Loucy (cell line): ENCODE results near the gene SPEF1.
"Not testable (repeated sequence)": the region's sequence is repeated elsewhere in the genome, so short reads cannot be mapped to it uniquely, and the experiment has no call there.

Source experiments
- H2AFZ ChIP-seq: fragments of 200-600 bp; sonication (generic); 2 replicates; pipeline ENCODE4 v1.6.0; 2016; ENCODE audit warnings: antibody characterized with exemption, mild to moderate bottlenecking, low read length, moderate library complexity
- H3F3A ChIP-seq: fragments of 200-600 bp; 2 replicates; pipeline ENCODE4 v1.6.0; 2016; ENCODE audit warnings: antibody characterized with exemption, low read depth, mild to moderate bottlenecking
- H3K27me3 ChIP-seq: fragments of 200-600 bp; sonication (generic); 2 replicates; pipeline ENCODE4 v1.6.1; 2014; ENCODE audit warnings: low read length, mild to moderate bottlenecking; ENCODE audit not compliant: insufficient read depth, poor library complexity, severe bottlenecking
- H3K36me3 ChIP-seq: fragments of 200-600 bp; sonication (generic); 2 replicates; pipeline ENCODE4 v1.6.1; 2016; ENCODE audit warnings: low read length; ENCODE audit not compliant: insufficient read depth
- H3K4me1 ChIP-seq: fragments of 200-600 bp; sonication (generic); 2 replicates; pipeline ENCODE4 v1.5.1; 2014; ENCODE audit warnings: low read length, mild to moderate bottlenecking; ENCODE audit not compliant: insufficient read depth, poor library complexity, severe bottlenecking
- H3K4me2 ChIP-seq: fragments of 200-600 bp; sonication (generic); 2 replicates; pipeline ENCODE4 v1.6.0; 2014; ENCODE audit warnings: antibody characterized with exemption, low read length, low read depth, mild to moderate bottlenecking; ENCODE audit not compliant: poor library complexity, severe bottlenecking
- H3K4me3 ChIP-seq: fragments of 200-600 bp; sonication (generic); 2 replicates; pipeline ENCODE4 v1.5.1; 2014; ENCODE audit warnings: low read length, mild to moderate bottlenecking, mixed read lengths; ENCODE audit not compliant: poor library complexity, severe bottlenecking
- H3K79me2 ChIP-seq: fragments of 200-600 bp; sonication (generic); 2 replicates; pipeline ENCODE4 v1.6.1; 2014; ENCODE audit warnings: low read length; ENCODE audit not compliant: insufficient read depth
- H3K9ac ChIP-seq: fragments of 200-600 bp; sonication (generic); 2 replicates; pipeline ENCODE4 v1.6.0; 2014; ENCODE audit warnings: mild to moderate bottlenecking, low read depth, low read length, moderate library complexity; ENCODE audit not compliant: poor library complexity, severe bottlenecking
- H3K9me2 ChIP-seq: fragments of 200-600 bp; sonication (generic); replicated peaks from 2 replicates; pipeline ENCODE4 v1.6.1; 2016; ENCODE audit warnings: low read depth, low read length, mixed read lengths
- H3K9me3 ChIP-seq: fragments of 200-600 bp; sonication (generic); 2 replicates; pipeline ENCODE4 v1.6.1; 2014; ENCODE audit warnings: mild to moderate bottlenecking, antibody characterized with exemption, low read length, low read depth; ENCODE audit not compliant: insufficient read depth
- H4K20me1 ChIP-seq: fragments of 200-600 bp; sonication (generic); 2 replicates; pipeline ENCODE4 v1.6.0; 2014; ENCODE audit warnings: antibody characterized with exemption, low read length, mild to moderate bottlenecking; ENCODE audit not compliant: insufficient read depth, poor library complexity, severe bottlenecking
- CTCF ChIP-seq: fragments of 200-600 bp; sonication (generic); conservative IDR thresholded peaks from 2 replicates; pipeline ENCODE4 v1.5.1; 2014; ENCODE audit warnings: mild to moderate bottlenecking, antibody characterized with exemption, low read length
- EZH2phosphoT487 ChIP-seq: fragments of 200-600 bp; IDR thresholded peaks from 2 replicates; pipeline ENCODE4 v1.6.1; 2018; ENCODE audit warnings: antibody characterized with exemption, mild to moderate bottlenecking, moderate library complexity, borderline replicate concordance

The SPEF1 gene

GRCh38 chr20:3781153-3781910, at the start of gene SPEF1:
Gene SPEF1, minus strand, starts transcription at chr20:3781448. Its CDS starts 161 bp downstream, at chr20:3781287.
- Histone ChIP-seq H3K4me3 (no peak within 1 kb of the TSS), H3K36me3 (no peaks in the 10 kb centered on the region), H3K79me2 (no peaks in the 10 kb centered on the region), H3K27me3 (no peaks in the 10 kb centered on the region), H4K20me1 (no peaks in the 10 kb centered on the region), H3K9ac (no peak within 1 kb of the TSS), H3F3A (no peaks in the 10 kb centered on the region), H2AFZ (peak within 1 kb of the TSS; percentile 44), H3K4me2 (peak within 1 kb of the TSS; percentile 53), H3K9me3 (no peaks in the 10 kb centered on the region), H3K4me1 (no peaks in the 10 kb centered on the region), H3K9me2 (no peaks in the 10 kb centered on the region)
- no peak for TF ChIP-seq EZH2phosphoT487
- TF ChIP-seq CTCF = peak; percentile 49

GRCh38 chr20:3829891-3830290, 48.6 kb upstream of the SPEF1 start:
- H3K9me3 ChIP-seq, H3K4me2 ChIP-seq, H2AFZ ChIP-seq, H3K4me3 ChIP-seq, H3K79me2 ChIP-seq, H3F3A ChIP-seq, H3K4me1 ChIP-seq, H3K9ac ChIP-seq, H3K27me3 ChIP-seq, H3K36me3 ChIP-seq, H4K20me1 ChIP-seq, H3K9me2 ChIP-seq: not testable (repeated sequence)

GRCh38 chr20:3828798-3829197, 47.5 kb upstream of the SPEF1 start:
- no peaks in the 10 kb centered on the region for H3F3A ChIP-seq
- no peaks in the 10 kb centered on the region for H3K27me3 ChIP-seq
- TF ChIP-seq CTCF (no peak), EZH2phosphoT487 (no peak)
- H3K9me3 ChIP-seq = no peaks in the 10 kb centered on the region
- peaks cover 5% of the 10 kb centered on the region for H3K4me1 ChIP-seq
- H3K4me2 ChIP-seq = no peak overlapping the region
- H4K20me1 ChIP-seq = no peaks in the 10 kb centered on the region
- no peaks in the 10 kb centered on the region for H3K79me2 ChIP-seq
- H3K4me3 ChIP-seq = no peak overlapping the region
- no peaks in the 10 kb centered on the region for H3K9me2 ChIP-seq
- H3K36me3 ChIP-seq = no peaks in the 10 kb centered on the region
- H3K9ac ChIP-seq = no peak overlapping the region
- no peak overlapping the region for H2AFZ ChIP-seq

GRCh38 chr20:3826420-3826819, 45.2 kb upstream of the SPEF1 start:
- Histone ChIP-seq H3K36me3 (no peaks in the 10 kb centered on the region), H3K9me3 (no peaks in the 10 kb centered on the region), H3K9ac (no peak overlapping the region), H3K9me2 (no peaks in the 10 kb centered on the region), H3K79me2 (peaks cover 8% of the 10 kb centered on the region), H4K20me1 (no peaks in the 10 kb centered on the region), H3K27me3 (no peaks in the 10 kb centered on the region), H3K4me2 (no peak overlapping the region), H3K4me1 (peaks cover 7% of the 10 kb centered on the region), H2AFZ (no peak overlapping the region), H3F3A (no peaks in the 10 kb centered on the region), H3K4me3 (no peak overlapping the region)
- TF ChIP-seq CTCF (no peak), EZH2phosphoT487 (no peak)
